Neural crest cell (in vitro differentiated cells): ENCODE data around the gene NCOA5. TPM values are rescaled to one million over a fixed set of nuclear protein-coding genes. Genes with fewer than 3 reads are reported as not detected.

Experiments
- DNase-seq: peaks from one replicate; pipeline ENCODE4 v3.0.0; 2021; ENCODE audit warnings: low read depth, mixed read lengths, low spot score
- H3K27ac Mint-ChIP-seq: one replicate; pipeline ENCODE4 v1.8.0; 2021; ENCODE audit warnings: mild to moderate bottlenecking, mixed read lengths; ENCODE audit not compliant: unreplicated experiment
- H3K27me3 Mint-ChIP-seq: 2 replicates; pipeline ENCODE4 v1.8.0; 2021; ENCODE audit warnings: low read depth, mild to moderate bottlenecking, mixed read lengths
- H3K36me3 Mint-ChIP-seq: 2 replicates; pipeline ENCODE4 v1.8.0; 2021; ENCODE audit warnings: low read depth, mild to moderate bottlenecking, mixed read lengths
- H3K4me1 Mint-ChIP-seq: 2 replicates; pipeline ENCODE4 v1.8.0; 2021; ENCODE audit warnings: mixed read lengths
- H3K4me3 Mint-ChIP-seq: one replicate; pipeline ENCODE4 v1.8.0; 2021; ENCODE audit warnings: mild to moderate bottlenecking, mixed read lengths
- H3K9me3 Mint-ChIP-seq: 2 replicates; pipeline ENCODE4 v1.8.0; 2021; ENCODE audit warnings: mixed read lengths
- total RNA-seq: library from RNA; stranded (reverse); gene quantifications from 2 replicates; pipeline ENCODE4 v1.2.1, GENCODE V29; 2021
- TF ChIP-seq, protein P1 (sequence below): fragments of 200-600 bp; sonication (generic); conservative IDR thresholded peaks from 2 replicates; pipeline ENCODE4 v1.5.0; 2021; ENCODE audit warnings: antibody characterized with exemption, mild to moderate bottlenecking

Gene NCOA5
- total RNA-seq, 1 donor from 2014 or later, result 69.5 TPM

DNA sequence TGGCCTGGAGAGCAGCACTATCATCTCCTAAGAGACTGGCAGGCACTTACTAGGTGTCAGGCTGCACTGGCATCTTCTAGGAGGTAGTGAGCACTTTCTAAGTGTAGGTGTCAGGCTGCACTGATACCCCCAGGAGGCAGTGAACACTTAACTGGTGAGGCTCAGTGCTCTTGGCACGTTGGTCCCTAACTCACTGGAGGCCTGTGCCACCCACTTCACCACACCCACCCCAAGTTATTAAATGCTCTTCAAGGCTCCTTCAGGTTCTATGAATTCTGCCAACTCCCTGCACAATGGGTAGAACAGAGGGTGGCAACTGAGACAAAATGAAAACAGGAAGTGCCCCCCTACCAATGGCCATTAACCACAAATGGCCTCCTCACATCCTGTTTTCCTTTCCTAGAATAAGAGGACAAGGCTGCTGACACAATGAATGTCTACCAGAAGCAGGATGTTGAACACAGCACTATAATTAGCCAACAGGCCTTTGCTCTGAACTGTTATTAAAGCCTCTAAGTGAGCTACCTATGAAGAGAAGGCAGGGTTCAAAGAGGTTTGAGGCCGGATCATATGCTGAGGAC is 29.4 kb downstream of the NCOA5 start:
- Mint-ChIP-seq H3K9me3 (no peaks in the 10 kb centered on the region), H3K36me3 (peaks cover 38% of the 10 kb centered on the region), H3K4me1 (peaks cover 17% of the 10 kb centered on the region), H3K27ac (no peak overlapping the region), H3K27me3 (peaks cover 49% of the 10 kb centered on the region), H3K4me3 (no peak overlapping the region)
- DNase-seq, result no peak
- TF ChIP-seq, protein P1, sequence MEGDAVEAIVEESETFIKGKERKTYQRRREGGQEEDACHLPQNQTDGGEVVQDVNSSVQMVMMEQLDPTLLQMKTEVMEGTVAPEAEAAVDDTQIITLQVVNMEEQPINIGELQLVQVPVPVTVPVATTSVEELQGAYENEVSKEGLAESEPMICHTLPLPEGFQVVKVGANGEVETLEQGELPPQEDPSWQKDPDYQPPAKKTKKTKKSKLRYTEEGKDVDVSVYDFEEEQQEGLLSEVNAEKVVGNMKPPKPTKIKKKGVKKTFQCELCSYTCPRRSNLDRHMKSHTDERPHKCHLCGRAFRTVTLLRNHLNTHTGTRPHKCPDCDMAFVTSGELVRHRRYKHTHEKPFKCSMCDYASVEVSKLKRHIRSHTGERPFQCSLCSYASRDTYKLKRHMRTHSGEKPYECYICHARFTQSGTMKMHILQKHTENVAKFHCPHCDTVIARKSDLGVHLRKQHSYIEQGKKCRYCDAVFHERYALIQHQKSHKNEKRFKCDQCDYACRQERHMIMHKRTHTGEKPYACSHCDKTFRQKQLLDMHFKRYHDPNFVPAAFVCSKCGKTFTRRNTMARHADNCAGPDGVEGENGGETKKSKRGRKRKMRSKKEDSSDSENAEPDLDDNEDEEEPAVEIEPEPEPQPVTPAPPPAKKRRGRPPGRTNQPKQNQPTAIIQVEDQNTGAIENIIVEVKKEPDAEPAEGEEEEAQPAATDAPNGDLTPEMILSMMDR, result no peak

DNA sequence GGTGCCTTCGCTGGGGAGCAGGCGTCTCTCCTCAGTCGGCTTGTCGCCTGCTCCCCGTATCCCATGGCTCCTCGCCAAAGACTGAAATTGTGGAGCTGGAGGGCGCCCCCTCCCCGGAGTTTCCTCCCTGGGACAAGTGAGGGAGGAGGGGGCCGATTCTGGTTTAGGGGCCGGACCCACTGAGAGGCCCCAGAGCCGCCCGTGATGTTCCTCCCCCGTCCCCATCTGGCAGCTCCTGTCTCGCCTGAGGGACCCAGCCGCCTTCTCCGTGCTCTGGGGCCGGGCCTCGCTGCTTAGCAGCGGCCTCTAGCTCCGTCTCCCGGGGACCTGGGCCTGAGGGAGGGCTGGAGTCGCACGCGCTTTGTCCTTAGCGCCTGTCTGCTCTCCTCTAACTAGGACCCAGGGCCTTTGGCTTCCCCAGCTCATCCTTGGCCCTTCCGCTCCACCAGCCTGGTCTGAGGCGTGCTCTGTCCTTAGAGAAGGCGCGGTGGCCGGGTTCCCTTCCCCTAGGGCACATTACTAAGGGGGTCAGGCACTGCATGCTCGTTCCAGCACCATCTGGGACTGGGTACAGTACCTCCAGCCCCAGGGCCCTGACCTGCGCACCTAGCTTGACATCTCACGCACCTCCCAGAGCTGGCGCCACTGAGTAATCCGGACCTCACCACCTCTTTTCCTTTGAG is 31.0 kb downstream of the NCOA5 start:
- TF ChIP-seq, protein P1, result no peak
- Mint-ChIP-seq H3K4me3 (peak overlapping the region; percentile 56), H3K27me3 (peaks cover 63% of the 10 kb centered on the region), H3K36me3 (peaks cover 30% of the 10 kb centered on the region), H3K27ac (no peak overlapping the region), H3K9me3 (no peaks in the 10 kb centered on the region), H3K4me1 (peaks cover 17% of the 10 kb centered on the region)
- DNase-seq, result peak; percentile 32

DNA sequence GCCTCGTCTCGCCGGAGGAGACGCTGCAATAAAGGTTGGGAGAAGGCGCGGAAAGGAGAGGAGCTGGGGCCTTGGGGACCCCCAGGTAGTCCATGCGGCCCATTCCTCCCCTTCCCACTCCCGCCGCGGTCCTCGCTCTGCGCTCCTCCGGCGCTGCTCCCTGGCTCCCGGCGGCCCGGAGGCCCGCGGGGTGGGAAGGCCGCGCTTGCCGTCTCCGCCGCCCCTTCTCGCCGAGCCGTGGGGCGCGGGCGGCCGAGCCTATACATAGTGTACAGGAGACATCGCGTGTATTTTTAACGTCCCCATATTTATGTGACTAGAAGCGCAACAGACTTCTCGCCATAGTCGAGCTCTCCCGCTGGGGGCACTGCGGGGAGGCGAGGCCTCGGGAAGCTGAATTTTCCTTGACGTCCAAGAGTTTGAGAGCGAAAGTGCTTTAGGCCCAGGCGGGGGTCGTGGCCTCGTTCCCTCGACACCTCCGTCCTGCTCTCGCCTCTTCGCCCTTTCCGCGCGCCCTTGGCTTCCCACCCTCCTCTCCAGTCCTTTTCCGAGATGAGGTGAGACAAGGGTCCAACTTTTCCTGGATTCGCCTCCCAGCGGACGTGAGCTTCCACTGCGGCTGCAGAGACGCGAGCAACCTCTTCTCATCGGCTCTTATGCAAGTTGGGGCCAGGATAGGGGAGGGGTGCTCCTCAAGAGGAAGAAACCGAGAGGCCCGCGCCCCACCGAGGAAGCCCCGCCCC is 31.7 kb downstream of the NCOA5 start:
- TF ChIP-seq, protein P1, result peak; percentile 61
- DNase-seq, result peak; percentile 45
- peaks cover 71% of the 10 kb centered on the region for H3K27me3 Mint-ChIP-seq
- H3K36me3 Mint-ChIP-seq, result peaks cover 26% of the 10 kb centered on the region
- no peaks in the 10 kb centered on the region for H3K9me3 Mint-ChIP-seq
- H3K4me1 Mint-ChIP-seq, result peaks cover 17% of the 10 kb centered on the region
- H3K27ac Mint-ChIP-seq, result no peak overlapping the region
- peak overlapping the region; percentile 72 for H3K4me3 Mint-ChIP-seq

DNA sequence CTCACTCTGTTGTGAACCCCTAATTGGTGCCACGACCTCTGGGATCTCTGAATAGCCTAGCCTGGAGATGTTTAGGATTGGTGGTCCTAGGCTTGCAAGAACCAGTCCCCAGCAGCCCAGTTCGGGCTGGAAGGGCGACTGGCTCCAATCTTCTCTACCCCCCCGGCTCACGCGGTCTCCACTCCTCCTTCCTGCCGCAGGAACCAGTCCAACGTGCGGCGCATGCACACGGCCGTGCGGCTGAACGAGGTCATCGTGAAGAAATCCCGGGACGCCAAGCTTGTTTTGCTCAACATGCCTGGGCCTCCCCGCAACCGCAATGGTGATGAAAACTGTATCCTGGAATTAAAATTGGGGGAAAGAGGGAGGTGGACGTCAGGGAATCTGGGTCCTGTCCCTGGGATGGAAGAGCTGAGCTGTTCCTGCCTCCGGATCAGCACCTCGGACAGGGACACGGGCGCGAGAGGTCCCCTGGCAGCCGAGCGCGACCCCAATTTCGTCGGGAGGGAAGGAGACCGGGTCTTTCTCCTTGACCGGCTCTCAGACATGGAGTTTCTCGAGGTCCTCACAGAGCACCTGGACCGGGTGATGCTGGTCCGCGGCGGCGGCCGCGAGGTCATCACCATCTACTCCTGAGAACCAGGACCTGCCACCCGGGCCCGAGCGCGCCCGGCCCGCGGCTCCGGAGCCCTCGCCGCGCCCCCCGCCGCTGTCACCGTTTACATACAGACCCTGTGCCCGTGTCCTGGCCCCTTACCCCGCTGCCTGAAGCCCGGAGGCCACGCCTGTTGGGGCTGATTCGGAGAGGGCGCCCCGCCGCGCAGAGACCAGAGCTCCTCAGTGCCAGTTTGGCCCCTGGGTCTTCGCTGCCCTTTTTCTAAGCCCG is 32.5 kb downstream of the NCOA5 start:
- no peaks in the 10 kb centered on the region for H3K9me3 Mint-ChIP-seq
- TF ChIP-seq, protein P1, result no peak
- DNase-seq, result peak; percentile 65
- peaks cover 21% of the 10 kb centered on the region for H3K36me3 Mint-ChIP-seq
- H3K4me3 Mint-ChIP-seq, result no peak overlapping the region
- peaks cover 17% of the 10 kb centered on the region for H3K4me1 Mint-ChIP-seq
- H3K27ac Mint-ChIP-seq, result no peak overlapping the region
- H3K27me3 Mint-ChIP-seq, result peaks cover 77% of the 10 kb centered on the region
